Chondrocyte (in vitro differentiated cells): ENCODE results near the gene HDAC6. TPM values are rescaled to one million over a fixed set of nuclear protein-coding genes. Genes with fewer than 3 reads are reported as not detected.

ENCODE experiments used
- DNase-seq: peaks from one replicate; pipeline ENCODE4 v3.0.0; 2021; ENCODE audit warnings: mixed read lengths, low spot score
- H3K27ac Mint-ChIP-seq: one replicate; pipeline ENCODE4 v1.8.0; 2021; ENCODE audit warnings: mild to moderate bottlenecking, moderate library complexity, mixed read lengths; ENCODE audit not compliant: unreplicated experiment
- H3K27me3 Mint-ChIP-seq: 2 replicates; pipeline ENCODE4 v1.8.0; 2021; ENCODE audit warnings: low read depth, mixed read lengths
- H3K36me3 Mint-ChIP-seq: 2 replicates; pipeline ENCODE4 v1.8.0; 2021; ENCODE audit warnings: low read depth, mixed read lengths
- H3K4me1 Mint-ChIP-seq: 2 replicates; pipeline ENCODE4 v1.8.0; 2021; ENCODE audit warnings: low read depth, mild to moderate bottlenecking, mixed read lengths
- H3K4me3 Mint-ChIP-seq: one replicate; pipeline ENCODE4 v1.8.0; 2021; ENCODE audit warnings: mild to moderate bottlenecking, moderate library complexity, mixed read lengths; ENCODE audit not compliant: unreplicated experiment
- H3K9me3 Mint-ChIP-seq: 2 replicates; pipeline ENCODE4 v1.8.0; 2021; ENCODE audit warnings: low read depth, mixed read lengths
- CTCF ChIP-seq: fragments of 200-600 bp; sonication (generic); IDR thresholded peaks from 2 replicates; pipeline ENCODE4 v1.5.0; 2021; ENCODE audit warnings: antibody characterized with exemption, mild to moderate bottlenecking, moderate library complexity
- long read RNA-seq: library from polyadenylated mRNA; stranded (forward); transcript quantifications from one replicate; pipeline ENCODE4 v2.0.0, GENCODE V29; 2021
- total RNA-seq: library from RNA; stranded (reverse); gene quantifications from 3 replicates; pipeline ENCODE4 v1.2.1, GENCODE V29; 2021

The HDAC6 gene
- total RNA-seq, result 87.3 to 117 TPM (median 94.8 TPM) in 3 replicates
- long read RNA-seq, full-length matches to known transcripts, result 40 of 86 reads
- long read RNA-seq, partial matches to known transcripts, result 19 of 86 reads
- long read RNA-seq, other reads (novel, unspliced or antisense), result 27 of 86 reads

GRCh38 chrX:48801280-48802088, at the start of gene HDAC6:
HDAC6 (plus strand) TSS chrX:48802067; CDS start chrX:48802693, 626 bp downstream.
- DNase-seq, result peak; percentile 99
- H3K9me3 Mint-ChIP-seq, result peaks cover 12% of the 10 kb centered on the region
- H3K27ac Mint-ChIP-seq, result peak within 1 kb of the TSS; percentile 99
- TF ChIP-seq CTCF, result no peak
- H3K27me3 Mint-ChIP-seq, result no peaks in the 10 kb centered on the region
- no peaks in the 10 kb centered on the region for H3K36me3 Mint-ChIP-seq
- peaks cover 10% of the 10 kb centered on the region for H3K4me1 Mint-ChIP-seq
- peak within 1 kb of the TSS; percentile 85 for H3K4me3 Mint-ChIP-seq

GRCh38 chrX:48752498-48752897, 49.4 kb upstream of the HDAC6 start:
- no peak overlapping the region for H3K4me3 Mint-ChIP-seq
- no peak for DNase-seq
- H3K4me1 Mint-ChIP-seq, result no peaks in the 10 kb centered on the region
- no peaks in the 10 kb centered on the region for H3K27me3 Mint-ChIP-seq
- H3K27ac Mint-ChIP-seq, result no peak overlapping the region
- H3K9me3 Mint-ChIP-seq, result peaks cover 4% of the 10 kb centered on the region
- no peak for TF ChIP-seq CTCF
- no peaks in the 10 kb centered on the region for H3K36me3 Mint-ChIP-seq

GRCh38 chrX:48753708-48754228, 48.1 kb upstream of the HDAC6 start:
- Mint-ChIP-seq H3K36me3 (no peaks in the 10 kb centered on the region), H3K9me3 (peaks cover 4% of the 10 kb centered on the region), H3K4me3 (no peak overlapping the region), H3K27ac (no peak overlapping the region), H3K27me3 (no peaks in the 10 kb centered on the region), H3K4me1 (no peaks in the 10 kb centered on the region)
- DNase-seq, result no peak
- TF ChIP-seq CTCF, result no peak

- Mint-ChIP-seq H3K27ac (no peak overlapping the region), H3K9me3 (peaks cover 4% of the 10 kb centered on the region), H3K27me3 (no peaks in the 10 kb centered on the region), H3K4me1 (no peaks in the 10 kb centered on the region), H3K36me3 (no peaks in the 10 kb centered on the region), H3K4me3 (no peak overlapping the region)
- TF ChIP-seq CTCF, result no peak
- DNase-seq, result no peak
These were observed 47.6 kb upstream of the HDAC6 start for GRCh38 chrX:48754238-48754637.

GRCh38 chrX:48761674-48762471, 40.0 kb upstream of the HDAC6 start, which contains the start of gene GLOD5:
GLOD5 (plus strand) TSS chrX:48761747; CDS start chrX:48761791, 44 bp downstream.
- peak; percentile 55 for TF ChIP-seq CTCF
- Mint-ChIP-seq H3K36me3 (no peaks in the 10 kb centered on the region), H3K4me3 (no peak within 1 kb of the TSS), H3K27ac (no peak within 1 kb of the TSS), H3K4me1 (no peaks in the 10 kb centered on the region), H3K9me3 (peaks cover 5% of the 10 kb centered on the region), H3K27me3 (peaks cover 8% of the 10 kb centered on the region)
- no peak for DNase-seq
